ENCODE data around the gene PTPA.
"Not testable (repeated sequence)": the region's sequence is repeated elsewhere in the genome, so short reads cannot be mapped to it uniquely, and the experiment has no call there.

Gene PTPA

GRCh38 chr9:129150672-129151211 lies 39.5 kb downstream of the PTPA start:
- no peak for DNase-seq (ENCODE audit: extremely low read depth in 1 of 2, low read depth in 1 of 2)

DNA sequence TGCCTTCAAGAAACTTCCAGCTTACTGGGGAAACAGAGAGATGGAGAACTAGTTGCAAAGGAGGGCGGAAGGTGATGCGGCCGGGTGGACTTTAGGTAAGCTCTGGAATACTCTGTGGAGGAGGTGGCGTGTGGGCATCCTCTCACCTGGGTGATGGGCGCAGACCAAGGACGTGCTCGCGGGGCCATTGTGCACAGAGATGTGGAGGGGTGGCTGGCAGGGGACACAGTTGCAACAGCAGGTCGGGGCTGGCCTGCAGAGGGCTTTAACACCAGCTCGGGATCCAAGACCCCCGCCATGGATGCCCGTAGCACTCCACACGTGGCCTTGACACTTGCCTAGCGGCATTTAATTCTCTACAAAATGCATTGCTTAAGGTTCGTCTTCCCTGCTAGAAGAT lies 40.3 kb downstream of the PTPA start:
- no peak for DNase-seq (ENCODE audit: extremely low read depth in 1 of 2, low read depth in 1 of 2)

DNA sequence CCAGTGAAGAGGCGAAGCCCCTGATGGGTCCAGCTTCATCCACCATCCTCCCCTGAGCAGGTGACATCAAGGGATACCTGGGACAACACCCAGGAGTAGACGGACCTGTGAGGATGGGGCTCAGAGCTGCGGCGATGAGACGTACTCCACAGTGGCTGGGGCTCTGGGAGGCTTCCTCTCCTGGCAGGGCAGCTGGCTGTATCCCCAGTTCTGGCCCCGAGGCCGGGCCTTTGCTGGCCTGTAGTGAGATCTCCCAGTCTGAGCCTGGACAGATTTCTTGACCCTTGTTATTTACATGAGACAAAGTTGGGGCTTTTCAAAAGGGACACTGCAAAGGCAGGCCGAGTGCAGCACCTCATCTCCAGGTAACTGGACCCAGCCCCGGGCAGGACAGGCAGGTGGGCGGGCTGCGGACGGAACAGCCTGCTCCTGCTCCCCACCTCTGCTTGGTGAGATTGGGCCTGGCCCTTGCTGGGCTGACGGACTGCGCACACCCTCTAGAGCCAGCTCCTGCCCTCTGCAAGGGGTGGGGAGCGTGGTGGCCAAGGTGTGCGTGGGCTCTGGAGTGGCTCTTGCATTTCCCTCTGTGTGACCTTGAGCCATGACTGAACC lies 43.8 kb downstream of the PTPA start:
- DNase-seq (ENCODE audit: extremely low read depth in 1 of 2, low read depth in 1 of 2) = no peak

DNA sequence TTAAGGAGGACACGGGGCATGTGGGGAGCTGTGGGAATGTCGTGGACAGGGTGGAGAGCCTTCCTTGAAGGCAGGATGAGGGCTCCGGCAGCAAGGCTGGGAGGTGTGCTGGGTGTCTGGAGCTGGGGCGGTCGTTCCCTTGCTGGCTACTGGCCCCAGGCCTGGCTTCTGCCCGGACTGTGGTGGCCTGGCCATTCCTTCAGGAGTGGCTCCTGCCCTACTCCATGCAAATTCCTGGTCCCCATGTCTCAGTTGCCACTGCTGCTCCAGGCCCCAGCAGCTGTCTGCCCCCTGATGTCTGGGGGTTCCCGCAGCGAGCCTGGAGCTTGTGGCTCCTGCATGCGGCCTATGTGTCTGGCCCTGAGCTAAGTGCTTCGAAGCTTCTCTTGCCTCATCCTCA lies 44.9 kb downstream of the PTPA start:
- DNase-seq (ENCODE audit: extremely low read depth in 1 of 2, low read depth in 1 of 2) = no peak

DNA sequence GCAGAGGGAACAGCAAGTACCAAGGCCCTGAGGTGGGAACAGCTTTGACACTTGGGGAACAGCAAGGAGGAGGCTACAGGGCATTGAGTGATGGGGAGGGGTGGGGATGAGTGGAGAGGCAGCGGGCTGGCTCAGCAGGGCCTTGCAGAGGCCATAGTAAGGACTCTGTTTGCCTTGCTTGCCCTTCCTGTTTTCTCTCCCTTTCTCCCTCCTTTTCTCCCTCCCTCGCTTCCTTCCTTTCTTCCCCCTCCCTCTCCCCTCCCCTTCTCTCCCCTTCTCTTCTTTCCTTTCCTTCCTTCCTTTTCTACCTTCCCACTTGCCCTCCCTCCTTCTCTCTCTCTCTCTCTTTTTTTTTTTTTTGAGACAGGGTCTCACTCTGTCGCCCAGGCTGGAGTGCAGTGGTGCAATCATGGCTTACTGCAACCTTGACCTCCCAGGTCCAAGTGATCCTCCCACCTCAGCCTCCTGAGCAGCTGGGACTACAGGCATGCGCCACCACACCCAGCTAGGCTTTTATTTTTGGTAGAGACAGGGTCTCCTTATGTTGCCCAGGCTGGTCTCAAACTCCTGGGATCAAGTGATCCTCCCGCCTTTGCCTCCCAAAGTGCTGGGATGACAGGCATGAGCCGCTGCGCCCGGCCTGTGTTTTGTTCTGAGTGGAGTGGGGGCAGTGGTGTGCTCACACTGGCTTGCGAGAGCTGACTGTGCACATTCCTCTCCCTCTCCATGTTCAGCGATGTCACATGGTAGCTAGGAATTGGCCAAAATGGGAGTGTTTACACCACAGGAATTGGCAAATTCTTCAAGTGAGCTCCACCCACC lies 49.7 kb downstream of the PTPA start:
- DNase-seq (ENCODE audit: extremely low read depth in 1 of 2, low read depth in 1 of 2) = no peak

GRCh38 chr9:129161534-129161837 lies 50.3 kb downstream of the PTPA start:
- DNase-seq (ENCODE audit: extremely low read depth in 1 of 2, low read depth in 1 of 2) = no peak

DNA sequence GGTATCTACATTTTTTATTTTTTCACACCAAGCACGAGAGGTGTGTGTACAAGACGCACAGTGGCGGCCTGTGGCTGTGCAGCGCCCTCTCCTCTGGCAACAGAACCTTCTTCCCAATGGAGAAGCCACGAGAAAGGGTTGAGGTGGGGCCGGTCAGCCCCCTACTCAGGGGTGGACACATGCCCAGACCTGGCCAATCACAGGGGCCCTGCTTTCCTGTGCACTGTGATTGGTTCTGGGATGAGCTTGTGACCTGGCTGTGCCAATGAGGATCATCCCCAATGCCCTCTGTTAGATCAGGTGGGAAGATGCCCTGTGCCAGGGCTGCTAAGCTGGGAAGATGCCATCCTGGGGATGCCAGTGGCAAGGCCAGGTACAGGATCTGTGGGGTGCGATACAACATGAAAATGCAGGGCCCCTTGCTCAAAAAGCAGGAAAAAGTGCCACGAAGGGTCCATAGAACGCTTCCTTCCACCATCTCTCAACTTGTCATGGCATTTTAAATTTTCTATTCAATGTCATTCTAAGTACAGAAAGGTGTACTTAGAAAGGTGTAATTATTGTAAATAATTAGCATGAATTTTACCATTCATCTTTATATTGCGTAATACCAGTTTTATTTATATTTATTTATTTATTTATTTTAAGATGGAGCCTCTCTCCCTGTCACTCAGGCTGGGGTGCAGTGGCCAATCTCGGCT lies 51.4 kb downstream of the PTPA start:
- DNase-seq (ENCODE audit: extremely low read depth in 1 of 2, low read depth in 1 of 2) = no peak

GRCh38 chr9:129163198-129163670 lies 52.0 kb downstream of the PTPA start:
- not testable (repeated sequence) for DNase-seq (ENCODE audit: extremely low read depth in 1 of 2, low read depth in 1 of 2)

GRCh38 chr9:129163753-129164152 lies 52.5 kb downstream of the PTPA start:
- DNase-seq (ENCODE audit: extremely low read depth in 1 of 2, low read depth in 1 of 2) = no peak

GRCh38 chr9:129164246-129164930 lies 53.2 kb downstream of the PTPA start:
- DNase-seq (ENCODE audit: extremely low read depth in 1 of 2, low read depth in 1 of 2) = no peak

- no peak for DNase-seq (ENCODE audit: extremely low read depth in 1 of 2, low read depth in 1 of 2)
Observed at GRCh38 chr9:129165198-129165597, 54.0 kb downstream of the PTPA start.

GRCh38 chr9:129166623-129167557 lies 55.7 kb downstream of the PTPA start:
- no peak for DNase-seq (ENCODE audit: extremely low read depth in 1 of 2, low read depth in 1 of 2)

- no peak for DNase-seq (ENCODE audit: extremely low read depth in 1 of 2, low read depth in 1 of 2)
Observed at GRCh38 chr9:129170229-129170628, 59.0 kb downstream of the PTPA start.

- DNase-seq (ENCODE audit: extremely low read depth in 1 of 2, low read depth in 1 of 2) = no peak
Observed at GRCh38 chr9:129171993-129172751, 61.0 kb downstream of the PTPA start.

DNA sequence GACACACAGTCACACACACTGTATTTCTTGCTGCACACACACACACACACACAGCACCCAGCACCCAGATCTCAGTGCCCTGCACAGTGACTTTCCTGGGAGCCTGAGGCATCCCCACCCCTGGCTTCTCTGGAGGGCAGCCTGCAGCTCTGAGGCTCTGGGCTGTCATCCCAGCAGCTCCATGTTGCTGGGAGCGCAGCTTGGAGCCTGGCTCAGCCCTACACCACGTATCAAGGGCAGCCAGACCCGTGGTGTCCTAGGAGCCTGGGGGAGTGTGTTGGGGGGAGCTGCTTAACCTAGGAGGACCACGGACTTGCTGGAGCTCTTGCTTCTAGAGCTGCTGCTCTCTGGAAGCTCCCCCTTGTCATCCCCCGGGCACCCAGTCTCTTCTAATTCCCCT lies 61.6 kb downstream of the PTPA start:
- no peak for DNase-seq (ENCODE audit: extremely low read depth in 1 of 2, low read depth in 1 of 2)

DNA sequence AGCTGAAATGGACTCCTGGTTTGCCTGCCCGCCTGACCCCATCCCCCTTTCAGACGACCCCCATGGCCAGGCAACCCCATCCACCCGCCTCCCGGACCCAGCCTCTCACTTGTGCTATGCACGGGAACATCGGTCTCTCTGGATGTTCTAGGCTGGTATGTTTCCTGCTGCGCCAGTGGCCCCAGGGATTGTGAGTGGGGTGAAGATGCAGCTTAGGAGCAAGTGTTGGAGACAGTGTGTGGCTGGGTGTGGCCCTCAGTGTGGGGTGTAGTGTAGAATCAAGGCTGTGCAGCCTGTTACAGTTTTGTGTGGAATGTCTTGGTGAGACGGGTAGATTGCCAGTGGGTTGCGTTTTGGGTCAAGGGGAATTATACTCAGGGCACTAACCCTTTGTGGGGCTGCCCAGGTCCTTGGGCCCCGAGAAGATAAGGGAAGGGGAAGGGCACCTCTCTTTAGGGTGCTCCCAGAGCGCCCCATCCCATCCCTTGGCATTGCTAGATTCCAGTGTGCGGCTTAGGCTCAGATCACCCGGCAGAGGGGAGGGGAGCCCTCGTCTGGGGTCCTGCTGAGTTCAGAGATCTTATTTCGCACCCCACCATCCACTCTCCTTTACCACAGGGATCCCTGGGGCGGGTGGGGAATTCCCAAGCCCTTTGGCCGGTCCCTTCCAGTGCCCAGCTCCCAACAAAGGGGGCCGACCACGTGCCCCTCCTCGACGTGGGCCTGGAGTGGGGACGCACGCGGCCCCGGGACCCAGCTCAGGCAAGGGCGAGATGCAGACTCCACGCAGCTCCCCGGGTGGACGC lies 62.3 kb downstream of the PTPA start:
- DNase-seq (ENCODE audit: extremely low read depth in 1 of 2, low read depth in 1 of 2) = no peak

GRCh38 chr9:129174102-129174723 lies 63.0 kb downstream of the PTPA start:
- peak; percentile 53 to 58 for DNase-seq (ENCODE audit: extremely low read depth in 1 of 2, low read depth in 1 of 2)
